K562 (cell line): Measurements from ENCODE around the gene SH3BGRL2. TPM values are rescaled to one million over a fixed set of nuclear protein-coding genes. Genes with fewer than 3 reads are reported as not detected.
A peak's percentile ranks its signal among the peaks of the same experiment; 100 is the strongest.

Experiments
- ATAC-seq: fragments of 200-7000 bp; cut with Tn5 transposase; 3 replicates; pipeline ENCODE4 v1.9.1; 2020; ENCODE audit warnings: moderate library complexity
- BruUV-seq: library from RNA; stranded (reverse); fragments of 400-500 nt; replicated peaks from 2 replicates; lab custom pipeline; 2021; lab: Mats Ljungman, UMichigan
- CTCF ChIA-PET: fragments of 300-600 bp; formaldehyde crosslinking; extraction: SDS; loops from one replicate; lab custom pipeline; 2021; ENCODE audit warnings: low intra/inter-chr PET ratio; lab: Yijun Ruan, JAX
- POLR2A ChIA-PET: fragments of 300-600, 350-650 bp; sonication (Branson Sonifier 250); formaldehyde crosslinking; extraction: SDS; loops from one replicate; lab custom pipeline; 2021; ENCODE audit warnings: antibody characterized with exemption, inconsistent platforms; lab: Yijun Ruan, JAX
- DNase-seq, 4 experiments: peaks; one replicate each; pipeline versions ENCODE4 v3.0.0 to v3.0.0-alpha.2; 2011 to 2018; ENCODE audit warnings: low spot score in 3 of 4, mixed read lengths in 3 of 4; ENCODE audit errors: extremely low read depth in 1 of 4
- FAIRE-seq: peaks from 2 replicates; lab custom pipeline; 2011; peaks lifted over from hg19 to GRCh38; lab: Jason Lieb, UNC
- H2AFZ ChIP-seq: 2 replicates; pipeline ENCODE4 v1.6.0; 2011; ENCODE audit warnings: low read depth, low read length, control low read depth, inconsistent platforms
- H3K27ac ChIP-seq: fragments of 200-600 bp; 3 replicates; pipeline ENCODE4 v1.8.0; 2011; ENCODE audit warnings: low read depth, mild to moderate bottlenecking, control low read depth, inconsistent platforms, low read length, moderate library complexity, mixed read lengths; ENCODE audit errors: extremely low read depth
- H3K27me3 ChIP-seq, 2 experiments: fragments of 300-600 bp in 1 of 2; 2 replicates in 1 of 2; 3 replicates in 1 of 2; pipeline versions ENCODE4 v1.6.0 to v1.8.0; 2011; ENCODE audit warnings: inconsistent platforms in 2 of 2, low read length in 2 of 2, mild to moderate bottlenecking in 1 of 2, mixed read lengths in 1 of 2, moderate library complexity in 1 of 2; ENCODE audit not compliant: control insufficient read depth in 2 of 2, insufficient read depth in 2 of 2
- H3K36me3 ChIP-seq: fragments of 300-600 bp; 3 replicates; pipeline ENCODE4 v1.8.0; 2011; ENCODE audit warnings: mild to moderate bottlenecking, low read length, inconsistent platforms; ENCODE audit not compliant: control insufficient read depth, insufficient read depth
- H3K4me1 ChIP-seq, 2 experiments: fragments of 200-600 bp in 1 of 2; replicated peaks in 1 of 2; 2 replicates in 1 of 2; 3 replicates in 1 of 2; pipeline versions ENCODE4 v1.5.1 to v1.8.0; 2011; ENCODE audit warnings: inconsistent platforms in 2 of 2, low read length in 2 of 2, mild to moderate bottlenecking in 1 of 2, mixed read lengths in 1 of 2, moderate library complexity in 1 of 2; ENCODE audit not compliant: control insufficient read depth in 2 of 2, insufficient read depth in 2 of 2
- H3K4me2 ChIP-seq: 2 replicates; pipeline ENCODE4 v1.6.1; 2011; ENCODE audit warnings: low read length, control low read depth, inconsistent platforms, mixed read lengths; ENCODE audit not compliant: insufficient read depth
- H3K4me3 ChIP-seq: fragments of 200-600 bp; sonication (generic), shearing (Covaris generic); 2 replicates; pipeline ENCODE4 v1.5.1; 2016; ENCODE audit warnings: control low read depth, inconsistent platforms
- H3K79me2 ChIP-seq: fragments of 200-600 bp; 3 replicates; pipeline ENCODE4 v1.8.0; 2011; ENCODE audit warnings: low read length, inconsistent platforms; ENCODE audit not compliant: control insufficient read depth, insufficient read depth
- H3K9ac ChIP-seq, 2 experiments: 2 replicates each; pipeline versions ENCODE4 v1.6.0 to v1.6.1; 2011; ENCODE audit warnings: low read depth in 2 of 2, low read length in 2 of 2, control low read depth in 1 of 2, inconsistent platforms in 1 of 2, mild to moderate bottlenecking in 1 of 2, mixed read lengths in 1 of 2; ENCODE audit not compliant: insufficient read depth in 1 of 2
- H3K9me1 ChIP-seq: one replicate; pipeline ENCODE4 v1.6.0; 2011; ENCODE audit warnings: inconsistent platforms, mild to moderate bottlenecking, low read length, moderate library complexity; ENCODE audit not compliant: control insufficient read depth, insufficient read depth
- H3K9me3 ChIP-seq: replicated peaks from 2 replicates; pipeline ENCODE4 v1.5.1; 2011; ENCODE audit warnings: low read depth, low read length, inconsistent platforms; ENCODE audit not compliant: control insufficient read depth, insufficient read depth
- H4K20me1 ChIP-seq: replicated peaks from 2 replicates; pipeline ENCODE4 v1.6.1; 2011; ENCODE audit warnings: low read length, inconsistent platforms, mixed read lengths; ENCODE audit not compliant: control insufficient read depth, insufficient read depth
- CHD4 ChIP-seq: fragments of 200-600 bp; sonication (generic); IDR thresholded peaks from 3 replicates; pipeline ENCODE4 v1.6.1; 2012; ENCODE audit warnings: low read depth, mild to moderate bottlenecking, mixed read lengths, low read length, inconsistent platforms; ENCODE audit not compliant: insufficient read depth, insufficient replicate concordance, poor library complexity, severe bottlenecking
- DLX4 ChIP-seq: fragments of 250-450 bp; sonication (Bioruptor Pico); IDR thresholded peaks from 2 replicates; pipeline ENCODE4 v1.6.1; 2021; ENCODE audit warnings: mild to moderate bottlenecking
- FOXP1 ChIP-seq: sonication (generic); formaldehyde crosslinking; IDR thresholded peaks from 2 replicates; pipeline ENCODE4 v1.8.0; 2022; ENCODE audit warnings: mild to moderate bottlenecking, missing genetic modification reagents
- GABPB1 ChIP-seq: sonication (generic); formaldehyde crosslinking; IDR thresholded peaks from 2 replicates; pipeline ENCODE4 v1.8.0; 2022; ENCODE audit warnings: mild to moderate bottlenecking, missing genetic modification reagents
- HOXB6 ChIP-seq: fragments of 250-450 bp; sonication (Bioruptor Pico); IDR thresholded peaks from 2 replicates; pipeline ENCODE4 v1.5.1; 2022; ENCODE audit warnings: mild to moderate bottlenecking, borderline replicate concordance
- IRF2 ChIP-seq: sonication (generic); formaldehyde crosslinking; IDR thresholded peaks from 2 replicates; pipeline ENCODE4 v1.8.1; 2022; ENCODE audit warnings: mild to moderate bottlenecking, missing genetic modification reagents
- PTTG1 ChIP-seq: fragments of 450-650 bp; IDR thresholded peaks from 2 replicates; pipeline ENCODE4 v1.6.1; 2016; ENCODE audit warnings: low read depth, mild to moderate bottlenecking, missing genetic modification characterization, missing compliant biosample characterization
- SAP30 ChIP-seq: fragments of 200-600 bp; sonication (generic); IDR thresholded peaks from 2 replicates; pipeline ENCODE4 v1.6.1; 2012; ENCODE audit warnings: borderline replicate concordance, low read depth, mild to moderate bottlenecking, moderate library complexity, low read length, control low read depth, inconsistent platforms; ENCODE audit not compliant: insufficient read depth, poor library complexity, severe bottlenecking
- SETDB1 ChIP-seq: IDR thresholded peaks from one replicate; pipeline ENCODE4 v1.6.1; 2012; ENCODE audit warnings: low read length, control low read depth, inconsistent platforms
- SLC30A9 ChIP-seq: fragments of 250-450 bp; sonication (Bioruptor Pico); IDR thresholded peaks from 2 replicates; pipeline ENCODE4 v1.8.0; 2022; ENCODE audit warnings: mild to moderate bottlenecking, moderate library complexity
- TRIM28 ChIP-seq: fragments of 450-650 bp; IDR thresholded peaks from 2 replicates; pipeline ENCODE4 v1.6.1; 2017
- USF2 ChIP-seq: sonication (generic); formaldehyde crosslinking; IDR thresholded peaks from 2 replicates; pipeline ENCODE4 v1.5.0; 2020; ENCODE audit warnings: missing genetic modification reagents
- ZNF12 ChIP-seq: sonication (generic); formaldehyde crosslinking; IDR thresholded peaks from 2 replicates; pipeline ENCODE4 v1.4.0; 2020; ENCODE audit warnings: mild to moderate bottlenecking, missing genetic modification reagents
- ZNF146 ChIP-seq: IDR thresholded peaks from one replicate; pipeline ENCODE4 v1.6.1; 2018; ENCODE audit warnings: missing compliant biosample characterization; ENCODE audit not compliant: unreplicated experiment
- ZNF24 ChIP-seq: fragments of 450-650 bp; IDR thresholded peaks from 2 replicates; pipeline ENCODE4 v1.6.1; 2016
- WGBS: fragments of 100-300 bp; shearing (Covaris generic); methylation state at CpG from one replicate; pipeline ENCODE4 v1.1.6; 2016; ENCODE audit warnings: low coverage, mixed read lengths; ENCODE audit not compliant: insufficient coverage; ENCODE audit errors: missing lambda C conversion rate; 5-methylcytosine and 5-hydroxymethylcytosine counted together
- in situ Hi-C: fragments of 300-500 bp; cut with MboI; formaldehyde crosslinking; loops from 4 replicates; pipeline ENCODE4 v1.15.0; 2018; ENCODE audit warnings: inconsistent platforms, mixed read lengths
- intact Hi-C: fragments of 100-400 bp; cut with micrococcal nuclease; formaldehyde crosslinking; loops from 2 replicates; pipeline ENCODE4 v1.14.2; 2022
- polyA plus RNA-seq, 8 experiments: library from polyadenylated mRNA; depleted of rRNA in 4 of 8; stranded (reverse) in 5 of 8; unstranded in 3 of 8; fragments of >200 nt; fragmentation: Nextera tagmentation in 2 of 8; fragmentation: Illumina TruSeq in 1 of 8; extraction: Ambion mirVana in 2 of 8; extraction: Trizol in 1 of 8; gene quantifications; 2 replicates each; pipeline versions ENCODE4 v1.2.1 to v1.2.3, GENCODE V29; 2011 to 2014; ENCODE audit warnings: inconsistent platforms in 1 of 8, missing spikeins in 1 of 8
- total RNA-seq, 7 experiments: library from RNA; depleted of rRNA in 6 of 7; stranded (reverse); fragments of >200 nt in 6 of 7; fragmentation: Illumina TruSeq in 2 of 7; extraction: Trizol in 2 of 7; gene quantifications; 2 replicates each; pipeline versions ENCODE4 v1.2.1 to v1.2.3, GENCODE V29; 2011 to 2021; ENCODE audit warnings: low replicate concordance in 1 of 7

Gene SH3BGRL2
- total and polyA plus RNA-seq, 9 of the 15 experiments (the other 6 are each of a cell fraction or from before 2014, with no cell fraction given): 4.4 to 12.1 (median 7.3) TPM

GRCh38 chr6:79699606-79700005 lies 68.5 kb downstream of the SH3BGRL2 start:
- in situ Hi-C loops (no loop called here), intact Hi-C loops (no loop called here)
- H3K36me3 ChIP-seq: 0 out of 3 replicates have a peak, but pooled peaks cover 3% of the 10 kb centered on the region
- no peak overlapping the region for H3K9ac ChIP-seq
- ATAC-seq (no peak), FAIRE-seq (peak; percentile 29), DNase-seq (no peak)
- ChIA-PET POLR2A (no interaction called here), CTCF (no interaction called here)
- H3K27ac ChIP-seq: no peak overlapping the region
- H3K79me2 ChIP-seq: no peaks in the 10 kb centered on the region
- no peaks in the 10 kb centered on the region for H3K9me1 ChIP-seq
- H2AFZ ChIP-seq: no peak overlapping the region
- no peaks in the 10 kb centered on the region for H3K4me1 ChIP-seq
- H3K27me3 ChIP-seq: no peaks in the 10 kb centered on the region
- H3K9me3 ChIP-seq: no peaks in the 10 kb centered on the region
- no peak overlapping the region for H3K4me2 ChIP-seq
- H3K4me3 ChIP-seq: no peak overlapping the region
- no peaks in the 10 kb centered on the region for H4K20me1 ChIP-seq
- WGBS: 82% methylated on average over 7 of the region's 7 CpGs
- BruUV-seq: no TSS peak
- TF ChIP-seq HOXB6: no peak
- no peak for TF ChIP-seq PTTG1 (tag)
- TF ChIP-seq SLC30A9 (CRISPR knock-in tag): no peak
- no peak for TF ChIP-seq GABPB1 (CRISPR knock-in tag)
- TF ChIP-seq ZNF12 (CRISPR knock-in tag): no peak
- no peak for TF ChIP-seq SAP30
- TF ChIP-seq ZNF24: no peak
- no peak for TF ChIP-seq IRF2 (CRISPR knock-in tag)
- TF ChIP-seq DLX4: no peak
- TF ChIP-seq USF2: no peak
- TF ChIP-seq SETDB1: no peak
- no peak for TF ChIP-seq CHD4
- no peak for TF ChIP-seq ZNF146 (CRISPR knock-in tag)
- TF ChIP-seq FOXP1 (CRISPR knock-in tag): no peak
- no peak for TF ChIP-seq TRIM28
